ENCODE results near the gene TERC.

- TF ChIP-seq, protein P1, sequence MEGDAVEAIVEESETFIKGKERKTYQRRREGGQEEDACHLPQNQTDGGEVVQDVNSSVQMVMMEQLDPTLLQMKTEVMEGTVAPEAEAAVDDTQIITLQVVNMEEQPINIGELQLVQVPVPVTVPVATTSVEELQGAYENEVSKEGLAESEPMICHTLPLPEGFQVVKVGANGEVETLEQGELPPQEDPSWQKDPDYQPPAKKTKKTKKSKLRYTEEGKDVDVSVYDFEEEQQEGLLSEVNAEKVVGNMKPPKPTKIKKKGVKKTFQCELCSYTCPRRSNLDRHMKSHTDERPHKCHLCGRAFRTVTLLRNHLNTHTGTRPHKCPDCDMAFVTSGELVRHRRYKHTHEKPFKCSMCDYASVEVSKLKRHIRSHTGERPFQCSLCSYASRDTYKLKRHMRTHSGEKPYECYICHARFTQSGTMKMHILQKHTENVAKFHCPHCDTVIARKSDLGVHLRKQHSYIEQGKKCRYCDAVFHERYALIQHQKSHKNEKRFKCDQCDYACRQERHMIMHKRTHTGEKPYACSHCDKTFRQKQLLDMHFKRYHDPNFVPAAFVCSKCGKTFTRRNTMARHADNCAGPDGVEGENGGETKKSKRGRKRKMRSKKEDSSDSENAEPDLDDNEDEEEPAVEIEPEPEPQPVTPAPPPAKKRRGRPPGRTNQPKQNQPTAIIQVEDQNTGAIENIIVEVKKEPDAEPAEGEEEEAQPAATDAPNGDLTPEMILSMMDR (IDR thresholded peaks at IDR 0.05; ENCODE audit: borderline replicate concordance, extremely low read depth, low read length, poor library complexity, severe bottlenecking), result no peak
- TF ChIP-seq EZH2 (IDR thresholded peaks at IDR 0.05; ENCODE audit: borderline replicate concordance, low read depth, low read length, severe bottlenecking), result no peak
Observed at GRCh38 chr3:169771497-169772304, 6.8 kb upstream of the TERC start.
